B cell (primary cell): ENCODE measurements around the gene NUBPL.

Experiments used
- CTCF ChIP-seq: fragments of 200-600 bp; IDR thresholded peaks from one replicate; pipeline ENCODE4 v1.8.0; 2022; ENCODE audit warnings: antibody characterized with exemption, mild to moderate bottlenecking
- EZH2 ChIP-seq: IDR thresholded peaks from 2 replicates; pipeline ENCODE4 v1.6.1; 2012; ENCODE audit warnings: borderline replicate concordance, low read depth, mild to moderate bottlenecking, moderate library complexity, low read length; ENCODE audit not compliant: insufficient read depth, poor library complexity, severe bottlenecking

GRCh38 chr14:31828946-31829868, 268.0 kb downstream of the NUBPL start:
- TF ChIP-seq CTCF (no peak), EZH2 (no peak)
